HL-60 (cell line): Measurements from ENCODE around the gene SRSF2.

ENCODE experiments used
- POLR2AphosphoS5 ChIP-seq: IDR thresholded peaks from 2 replicates; pipeline ENCODE4 v1.6.1; 2012; ENCODE audit warnings: low read depth
- REST ChIP-seq: IDR thresholded peaks from 2 replicates; pipeline ENCODE4 v1.6.1; 2012; ENCODE audit warnings: low read depth; ENCODE audit not compliant: insufficient replicate concordance
- TF ChIP-seq, protein P1 (sequence below): IDR thresholded peaks from one replicate; pipeline ENCODE4 v1.5.1; 2011; ENCODE audit warnings: low read length, control low read depth, inconsistent platforms; ENCODE audit not compliant: insufficient read depth

- TF ChIP-seq, protein P1, sequence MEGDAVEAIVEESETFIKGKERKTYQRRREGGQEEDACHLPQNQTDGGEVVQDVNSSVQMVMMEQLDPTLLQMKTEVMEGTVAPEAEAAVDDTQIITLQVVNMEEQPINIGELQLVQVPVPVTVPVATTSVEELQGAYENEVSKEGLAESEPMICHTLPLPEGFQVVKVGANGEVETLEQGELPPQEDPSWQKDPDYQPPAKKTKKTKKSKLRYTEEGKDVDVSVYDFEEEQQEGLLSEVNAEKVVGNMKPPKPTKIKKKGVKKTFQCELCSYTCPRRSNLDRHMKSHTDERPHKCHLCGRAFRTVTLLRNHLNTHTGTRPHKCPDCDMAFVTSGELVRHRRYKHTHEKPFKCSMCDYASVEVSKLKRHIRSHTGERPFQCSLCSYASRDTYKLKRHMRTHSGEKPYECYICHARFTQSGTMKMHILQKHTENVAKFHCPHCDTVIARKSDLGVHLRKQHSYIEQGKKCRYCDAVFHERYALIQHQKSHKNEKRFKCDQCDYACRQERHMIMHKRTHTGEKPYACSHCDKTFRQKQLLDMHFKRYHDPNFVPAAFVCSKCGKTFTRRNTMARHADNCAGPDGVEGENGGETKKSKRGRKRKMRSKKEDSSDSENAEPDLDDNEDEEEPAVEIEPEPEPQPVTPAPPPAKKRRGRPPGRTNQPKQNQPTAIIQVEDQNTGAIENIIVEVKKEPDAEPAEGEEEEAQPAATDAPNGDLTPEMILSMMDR: no peak
- no peak for TF ChIP-seq REST
- no peak for TF ChIP-seq POLR2AphosphoS5
Observed at GRCh38 chr17:76707985-76708807, 28.9 kb downstream of the SRSF2 start.
